GM19238 (cell line): ENCODE data around the gene COQ10B.
A peak's percentile ranks its signal among the peaks of the same experiment; 100 is the strongest.
"Not testable (repeated sequence)": the region's sequence is repeated elsewhere in the genome, so short reads cannot be mapped to it uniquely, and the experiment has no call there.

Experiments used
- DNase-seq: peaks from one replicate; pipeline ENCODE4 v3.0.0; 2011; ENCODE audit warnings: low spot score; ENCODE audit not compliant: insufficient read length

Gene COQ10B

GRCh38 chr2:197453123-197453913, at the start of gene COQ10B:
Gene COQ10B, plus strand, starts transcription at chr2:197453552. Its CDS starts 9 bp downstream, at chr2:197453561.
- DNase-seq = peak; percentile 94

GRCh38 chr2:197405582-197405981, 47.8 kb upstream of the COQ10B start:
- DNase-seq = no peak

GRCh38 chr2:197414039-197414438, 39.3 kb upstream of the COQ10B start:
- no peak for DNase-seq

- no peak for DNase-seq
Measured at GRCh38 chr2:197414515-197414914, 38.8 kb upstream of the COQ10B start.

- DNase-seq = no peak
Measured at GRCh38 chr2:197416268-197416667, 37.1 kb upstream of the COQ10B start.

- DNase-seq = no peak
Measured at GRCh38 chr2:197419438-197419837, 33.9 kb upstream of the COQ10B start.

GRCh38 chr2:197423307-197423706, 30.0 kb upstream of the COQ10B start:
- no peak for DNase-seq

GRCh38 chr2:197425550-197425949, 27.8 kb upstream of the COQ10B start:
- DNase-seq = no peak

GRCh38 chr2:197426723-197427603, 26.4 kb upstream of the COQ10B start:
- DNase-seq = no peak

- DNase-seq = no peak
Measured at GRCh38 chr2:197427986-197428385, 25.4 kb upstream of the COQ10B start.

GRCh38 chr2:197431858-197432257, 21.5 kb upstream of the COQ10B start:
- no peak for DNase-seq

GRCh38 chr2:197432527-197432926, 20.8 kb upstream of the COQ10B start:
- not testable (repeated sequence) for DNase-seq

- no peak for DNase-seq
Measured at GRCh38 chr2:197433780-197434438, 19.4 kb upstream of the COQ10B start.

- peak; percentile 87 for DNase-seq
Measured at GRCh38 chr2:197434541-197435513, 18.5 kb upstream of the COQ10B start, which contains the start of gene SF3B1. Gene SF3B1, minus strand, starts transcription at chr2:197435028. Its CDS starts 29 bp downstream, at chr2:197434999.

GRCh38 chr2:197435598-197436420, 17.5 kb upstream of the COQ10B start:
- no peak for DNase-seq

GRCh38 chr2:197437380-197437779, 16.0 kb upstream of the COQ10B start:
- DNase-seq = no peak

GRCh38 chr2:197442857-197443256, 10.5 kb upstream of the COQ10B start:
- DNase-seq = no peak

GRCh38 chr2:197445746-197446145, 7.6 kb upstream of the COQ10B start:
- no peak for DNase-seq

GRCh38 chr2:197446844-197447243, 6.5 kb upstream of the COQ10B start:
- no peak for DNase-seq

- DNase-seq = no peak
Measured at GRCh38 chr2:197450465-197450864, 2.9 kb upstream of the COQ10B start.
